Measurements from ENCODE around the gene GFPT2.

The GFPT2 gene

DNA sequence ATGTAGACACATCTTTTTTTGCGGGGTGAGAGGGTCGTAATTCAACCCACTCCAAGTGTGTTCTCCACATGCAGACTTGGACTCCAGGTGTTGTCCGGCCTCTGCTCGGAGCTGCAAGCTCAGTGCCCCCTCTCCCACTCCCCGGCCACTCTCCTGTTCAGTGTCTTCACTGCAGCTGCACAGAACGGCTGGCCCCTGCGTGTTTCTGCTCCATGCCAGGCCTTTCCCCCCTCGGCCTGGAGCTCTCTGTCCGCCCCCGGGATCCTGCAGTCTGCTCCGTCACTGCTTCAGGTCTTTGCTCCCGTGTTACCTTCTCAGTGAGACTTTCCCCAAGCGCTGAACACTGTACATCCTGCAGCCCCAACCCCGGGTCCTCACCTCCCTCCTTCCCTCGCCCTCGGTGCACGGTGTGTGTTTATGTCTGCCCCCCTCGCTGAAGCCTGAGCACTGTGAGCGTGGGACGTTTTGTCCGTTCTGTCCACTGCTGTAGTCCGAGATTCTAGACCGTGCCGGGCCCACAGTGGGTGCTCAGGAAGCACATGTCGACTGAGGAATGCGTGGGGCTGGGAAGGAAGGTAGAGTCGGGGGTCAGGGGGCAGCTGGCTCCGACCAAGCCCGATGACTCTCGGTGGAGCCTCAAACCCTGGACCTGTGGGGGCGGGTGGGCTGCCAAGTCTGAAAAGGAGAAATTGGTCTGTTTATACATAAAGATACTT, 26.4 kb upstream of the GFPT2 start:
- H3K4me3 ChIP-seq (ENCODE audit: low read depth, low read length), result no peak overlapping the region

GRCh38 chr5:180378438-180379344, 25.6 kb upstream of the GFPT2 start:
- no peak overlapping the region for H3K4me3 ChIP-seq (ENCODE audit: low read depth, low read length)

DNA sequence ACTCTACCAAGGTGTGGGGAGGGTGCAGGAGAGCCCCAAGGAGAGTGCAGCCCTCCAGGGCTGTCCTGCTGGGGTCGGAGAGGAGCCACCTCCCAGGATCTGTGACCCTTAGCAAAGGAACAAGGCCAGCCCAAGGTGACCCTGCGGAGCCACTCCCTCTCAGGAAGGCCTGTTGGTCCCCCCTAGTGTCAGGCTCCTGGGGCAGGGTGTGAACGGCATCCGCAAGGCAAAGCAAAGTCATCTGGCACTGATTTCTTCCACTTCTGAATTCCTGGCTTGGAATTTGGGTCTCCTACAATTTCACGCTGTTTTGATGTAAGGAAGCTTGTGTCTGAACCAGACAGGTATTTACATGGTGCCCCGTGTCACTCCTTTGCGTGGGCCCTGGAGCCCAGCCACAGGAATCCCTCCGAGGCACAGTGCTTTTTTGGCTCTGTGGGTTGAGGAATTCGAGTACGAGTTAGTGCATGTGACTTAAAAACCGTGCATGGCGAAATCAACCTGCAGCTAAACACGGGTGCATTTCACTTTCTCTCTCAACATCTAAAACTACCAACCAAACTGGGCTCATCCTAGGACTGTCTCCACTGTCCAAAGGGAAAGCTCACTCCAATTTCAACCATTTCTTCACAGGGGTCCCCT, 24.5 kb upstream of the GFPT2 start:
- H3K4me3 ChIP-seq (ENCODE audit: low read depth, low read length), result no peak overlapping the region

DNA sequence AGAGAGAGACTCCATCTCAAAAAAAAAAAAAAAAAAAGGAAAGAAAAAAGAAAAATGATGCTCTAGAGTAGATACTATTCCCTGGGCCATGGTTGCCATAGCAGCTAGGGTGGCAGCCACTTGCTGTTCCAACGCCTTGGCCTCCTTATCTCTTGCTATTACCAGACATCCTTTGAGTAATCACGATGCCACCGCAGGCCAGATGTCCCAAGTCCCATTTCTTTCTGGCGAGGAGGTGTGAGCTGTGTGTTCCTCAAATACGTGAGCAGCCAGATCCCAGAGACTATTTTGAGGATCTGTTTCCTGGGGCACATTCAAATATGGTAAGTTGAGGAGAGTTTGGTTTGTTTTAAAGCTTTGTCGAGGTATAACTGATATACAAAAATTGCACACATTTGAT, 23.4 kb upstream of the GFPT2 start:
- no peak overlapping the region for H3K4me3 ChIP-seq (ENCODE audit: low read depth, low read length)

DNA sequence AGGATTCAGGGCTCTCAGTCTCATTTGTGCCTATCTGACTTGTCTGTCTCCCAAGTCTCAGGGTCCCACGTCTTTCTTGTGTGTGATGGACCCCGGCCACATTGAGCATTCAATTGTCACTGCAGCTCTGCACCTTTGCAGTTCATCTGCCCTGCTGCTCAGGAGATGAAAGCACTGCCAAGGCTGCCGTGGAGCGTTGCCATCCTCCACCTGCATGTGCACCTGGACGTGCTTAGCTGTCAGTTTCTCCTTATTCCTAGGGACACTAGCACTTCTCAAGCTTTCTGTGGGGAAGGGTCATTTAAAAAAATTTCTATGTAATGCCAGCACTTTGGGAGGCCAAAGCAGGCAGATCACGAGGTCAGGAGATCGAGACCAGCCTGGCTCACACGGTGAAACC, 22.8 kb upstream of the GFPT2 start:
- H3K4me3 ChIP-seq (ENCODE audit: low read depth, low read length), result no peak overlapping the region

DNA sequence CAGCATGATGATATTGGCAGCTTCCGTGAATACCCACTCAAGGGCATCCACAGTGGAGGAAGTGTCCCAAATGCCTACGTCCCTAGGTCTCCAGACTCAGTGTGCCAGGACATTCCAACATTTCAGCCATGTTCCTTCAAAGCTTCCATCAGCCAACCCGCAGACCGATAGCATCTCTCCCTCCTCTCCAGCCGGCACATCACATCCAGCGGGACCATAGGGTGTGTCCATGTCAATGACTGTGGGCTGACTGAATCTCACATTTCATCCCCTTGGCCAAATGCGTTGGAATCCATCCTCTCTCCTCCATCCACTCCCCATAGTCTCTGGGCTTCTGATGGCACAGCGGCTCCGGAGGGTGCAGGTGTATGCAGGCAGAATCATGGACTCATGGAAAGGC, 22.2 kb upstream of the GFPT2 start:
- no peak overlapping the region for H3K4me3 ChIP-seq (ENCODE audit: low read depth, low read length)

GRCh38 chr5:180373870-180374269, 20.7 kb upstream of the GFPT2 start:
- H3K4me3 ChIP-seq (ENCODE audit: low read depth, low read length), result no peak overlapping the region

DNA sequence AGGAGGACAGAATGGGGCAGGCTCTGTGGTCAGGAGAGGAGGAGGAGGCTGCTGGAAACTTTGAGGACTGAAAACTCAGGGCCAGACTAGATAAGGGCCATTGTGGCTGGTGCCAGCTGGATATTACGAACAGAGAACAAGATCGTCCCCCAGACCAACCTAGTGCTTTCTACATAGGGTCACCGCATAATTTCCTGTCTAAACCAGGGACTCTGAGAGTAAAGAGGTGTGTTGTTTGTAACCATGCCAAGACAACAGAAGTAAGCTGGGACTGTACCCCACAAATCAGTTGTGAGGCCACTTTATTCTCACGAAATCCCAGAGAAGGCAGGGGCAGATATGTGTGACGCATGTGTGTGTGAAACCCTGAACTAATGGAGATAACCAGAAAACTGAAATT, 20.3 kb upstream of the GFPT2 start:
- H3K4me3 ChIP-seq (ENCODE audit: low read depth, low read length), result no peak overlapping the region

GRCh38 chr5:180371949-180372348, 18.8 kb upstream of the GFPT2 start:
- H3K4me3 ChIP-seq (ENCODE audit: low read depth, low read length), result no peak overlapping the region

DNA sequence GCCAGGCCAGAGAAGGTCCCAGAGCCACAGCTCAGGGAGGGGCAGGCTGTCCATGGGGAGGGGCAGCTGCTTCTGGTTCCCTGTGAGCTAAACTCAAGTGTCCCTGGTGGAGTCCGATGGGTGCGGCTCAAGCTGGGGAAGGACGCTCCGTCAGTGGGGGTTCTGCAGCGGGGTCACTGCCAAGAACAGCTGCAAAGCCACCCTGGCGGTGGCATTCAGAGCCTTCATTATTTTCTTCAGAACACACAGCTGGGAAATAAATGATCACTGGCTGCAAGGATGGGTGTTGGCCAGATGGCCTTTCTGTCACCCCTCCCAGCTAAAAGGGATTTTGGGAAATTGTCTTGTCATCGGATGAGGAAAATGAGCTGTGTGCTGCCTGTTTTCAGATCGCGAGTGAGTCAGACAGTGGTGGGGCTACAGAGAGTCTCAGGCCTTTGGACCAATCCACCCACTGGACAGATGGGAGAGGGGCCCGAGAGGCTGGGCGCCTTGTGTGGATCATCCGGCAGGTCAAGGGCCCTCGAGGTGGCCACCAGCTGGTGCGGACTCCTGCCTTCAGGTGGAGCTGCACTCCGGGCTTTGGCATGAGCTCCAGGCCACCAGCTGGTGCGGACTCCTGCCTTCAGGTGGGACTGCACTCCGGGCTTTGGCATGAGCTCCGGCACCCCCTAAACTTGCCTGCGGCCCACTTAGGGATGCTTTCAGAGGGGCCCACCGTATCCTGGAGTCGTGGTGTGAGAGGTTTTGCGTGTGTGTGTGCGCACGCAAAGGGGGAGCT, 17.9 kb upstream of the GFPT2 start:
- H3K4me3 ChIP-seq (ENCODE audit: low read depth, low read length), result no peak overlapping the region

DNA sequence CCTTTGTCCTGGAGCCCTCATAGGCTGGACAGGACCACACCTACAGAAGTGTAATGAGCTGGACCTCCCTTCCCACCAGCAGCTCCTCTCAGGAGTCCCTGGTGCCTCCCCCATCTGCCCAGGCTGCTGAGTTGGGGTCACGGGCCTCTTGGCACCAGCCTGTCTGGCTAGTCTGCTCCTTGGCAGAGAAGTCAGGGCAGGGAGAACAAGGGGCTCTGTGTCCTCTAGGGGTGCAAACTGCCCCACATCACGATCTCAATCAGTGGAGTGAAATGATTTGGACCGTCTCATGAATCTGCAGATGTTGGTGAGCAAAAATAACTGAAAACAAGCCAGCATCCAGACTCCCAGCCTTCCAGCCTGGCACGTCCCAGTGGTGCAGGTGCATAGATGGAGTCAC, 14.9 kb upstream of the GFPT2 start:
- H3K4me3 ChIP-seq (ENCODE audit: low read depth, low read length), result no peak overlapping the region

GRCh38 chr5:180367300-180367699, 14.2 kb upstream of the GFPT2 start:
- no peak overlapping the region for H3K4me3 ChIP-seq (ENCODE audit: low read depth, low read length)

DNA sequence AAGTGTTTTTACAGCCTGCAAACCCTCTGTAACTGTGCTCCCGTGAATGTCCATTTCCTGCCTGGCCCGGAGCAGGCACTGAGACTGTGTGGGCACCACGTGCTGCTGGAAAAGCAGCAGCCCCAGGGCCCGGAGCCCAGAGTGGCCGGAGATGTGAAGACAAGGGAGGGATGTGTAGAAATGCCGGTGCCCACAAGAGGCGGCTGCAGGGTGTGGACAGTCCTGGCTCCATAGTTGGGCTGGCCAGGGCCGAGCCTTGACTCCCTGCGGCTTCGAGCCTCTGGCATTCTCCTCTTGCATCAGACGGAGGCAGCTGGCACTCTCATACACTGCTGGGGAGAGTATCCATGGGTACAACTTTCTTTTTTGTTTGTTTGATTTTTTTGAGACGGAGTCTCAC, 13.2 kb upstream of the GFPT2 start:
- no peak overlapping the region for H3K4me3 ChIP-seq (ENCODE audit: low read depth, low read length)

DNA sequence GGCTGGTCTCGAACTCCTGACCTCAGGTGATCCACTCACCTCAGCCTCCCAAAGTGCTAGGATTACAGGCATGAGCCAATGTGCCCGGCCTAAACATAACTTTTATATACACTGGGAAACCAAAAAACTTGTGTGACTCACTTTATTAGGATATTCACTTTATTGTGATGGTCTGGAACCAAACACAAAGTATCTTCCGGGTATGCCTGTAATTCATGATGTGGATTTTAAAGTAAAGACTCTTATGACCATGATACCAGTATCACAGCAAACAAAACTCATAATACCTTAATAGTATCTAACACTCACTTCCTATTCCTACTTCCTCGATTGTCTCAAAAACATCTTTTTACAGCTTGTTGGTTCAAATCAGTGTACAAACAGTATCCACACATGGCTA, 12.7 kb upstream of the GFPT2 start:
- H3K4me3 ChIP-seq (ENCODE audit: low read depth, low read length), result no peak overlapping the region

DNA sequence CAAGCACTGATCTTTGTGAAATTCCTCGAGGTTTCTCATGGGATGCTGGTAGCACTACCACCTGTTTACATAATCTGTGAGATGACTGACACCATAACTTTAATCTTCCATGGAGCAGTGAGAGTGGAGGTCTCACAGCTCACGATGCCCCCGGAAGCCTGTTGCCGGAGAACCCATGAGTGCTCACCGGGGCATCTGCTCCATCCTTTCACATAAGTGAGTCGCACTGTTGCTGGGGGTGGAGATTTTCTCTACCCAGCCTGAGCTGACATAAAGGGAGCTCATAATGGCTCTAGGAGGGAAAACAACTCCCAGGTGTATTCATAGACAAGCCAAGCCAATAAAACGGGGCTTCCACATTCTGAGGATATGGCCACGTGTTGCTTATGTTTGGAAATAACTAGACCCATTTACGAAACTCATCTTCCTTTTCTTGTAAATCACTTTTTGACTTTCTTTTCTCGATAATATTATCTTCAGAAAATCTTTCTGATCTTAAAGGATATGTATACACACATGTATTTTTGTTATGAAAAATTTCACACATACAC, 11.2 kb upstream of the GFPT2 start:
- no peak overlapping the region for H3K4me3 ChIP-seq (ENCODE audit: low read depth, low read length)

DNA sequence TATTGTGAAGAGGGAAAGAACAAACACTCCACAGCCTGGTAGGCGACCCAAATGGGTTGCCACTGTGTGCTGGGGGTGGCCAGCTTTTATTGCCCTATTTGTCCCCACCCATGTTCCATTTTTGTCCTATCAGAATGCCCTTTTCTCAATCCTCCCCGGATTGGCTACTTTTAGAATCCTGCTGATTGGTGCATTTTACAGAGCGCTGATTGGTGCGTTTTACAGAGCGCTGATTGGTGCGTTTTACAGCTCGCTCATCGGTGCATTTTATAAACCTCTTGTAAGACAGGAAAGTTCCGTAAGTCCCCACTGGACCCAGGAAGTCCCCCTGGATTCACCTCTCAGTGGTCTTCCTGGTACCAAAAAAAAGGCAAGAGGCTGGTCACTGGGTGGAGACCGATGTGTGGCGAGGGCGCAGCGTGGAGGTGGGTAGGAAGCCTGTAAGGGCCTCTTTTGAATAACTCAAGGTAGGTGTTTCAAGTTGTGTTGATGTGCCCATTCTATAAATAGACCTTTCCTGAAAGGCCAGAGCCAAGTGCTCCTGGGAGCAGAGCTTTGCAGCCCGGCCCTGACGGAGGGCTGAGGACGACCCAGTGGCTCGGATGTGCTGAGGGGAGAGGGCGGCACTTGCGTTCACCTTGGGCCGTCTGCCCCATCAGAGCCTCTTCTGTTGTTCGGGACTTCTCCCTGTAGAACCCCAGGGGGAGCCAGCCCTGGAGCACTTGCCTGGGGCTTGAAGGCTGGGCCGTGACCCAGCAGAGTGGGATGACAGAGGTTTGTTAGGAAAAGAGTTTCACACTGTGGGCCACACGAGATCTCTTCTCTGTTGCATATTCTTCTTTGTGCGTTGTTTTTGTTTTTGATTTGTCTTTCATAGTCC, 7.2 kb upstream of the GFPT2 start:
- H3K4me3 ChIP-seq (ENCODE audit: low read depth, low read length), result no peak overlapping the region

GRCh38 chr5:180358694-180359093, 5.6 kb upstream of the GFPT2 start:
- no peak overlapping the region for H3K4me3 ChIP-seq (ENCODE audit: low read depth, low read length)

DNA sequence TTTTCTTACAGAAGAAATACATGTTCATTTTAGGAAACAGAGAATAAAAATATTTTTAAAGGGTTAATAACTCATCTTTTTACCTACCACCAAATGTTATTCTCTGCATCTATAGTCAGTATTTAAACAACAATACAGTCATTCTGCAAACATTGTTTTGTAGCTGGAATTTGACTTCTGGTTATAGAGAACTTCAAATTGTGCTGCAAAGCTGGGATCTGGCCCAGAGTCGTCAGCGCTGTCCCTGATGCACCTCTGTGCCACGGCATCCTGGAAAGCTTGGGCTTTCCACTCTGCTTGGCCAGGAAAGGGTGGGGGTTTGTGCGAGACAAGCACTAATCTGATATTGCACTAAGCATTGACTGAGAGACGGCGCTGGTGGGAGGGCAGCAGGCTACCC, 5.0 kb upstream of the GFPT2 start:
- H3K4me3 ChIP-seq (ENCODE audit: low read depth, low read length), result no peak overlapping the region

DNA sequence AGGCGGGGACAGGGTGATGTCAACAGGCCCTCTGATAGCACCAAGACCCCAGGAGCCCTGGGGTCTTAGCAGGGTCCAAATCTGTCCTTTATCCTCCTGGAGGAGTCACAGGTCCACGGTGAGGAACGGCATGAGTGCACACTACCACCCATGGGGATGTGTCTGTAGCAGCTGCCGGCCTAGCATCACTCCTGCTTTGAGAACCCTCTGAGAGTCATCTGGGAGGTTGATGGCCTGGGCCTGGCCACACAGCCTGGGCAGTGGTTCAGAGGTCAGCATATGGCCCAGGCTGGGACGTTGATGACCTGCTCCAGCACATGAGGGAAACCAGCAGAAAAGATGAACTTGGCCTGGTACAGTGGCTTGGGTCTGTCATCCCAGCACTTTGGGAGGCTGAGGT, 1.8 kb upstream of the GFPT2 start:
- H3K4me3 ChIP-seq (ENCODE audit: low read depth, low read length), result no peak overlapping the region

- H3K4me3 ChIP-seq (ENCODE audit: low read depth, low read length), result no peak overlapping the region
These were observed 880 bp upstream of the GFPT2 start for GRCh38 chr5:180353980-180354452.

All from iPS-11a (cell line).